COLO668 (cell line): ENCODE data around the gene LRRC25.
"Not testable (repeated sequence)": the region's sequence is repeated elsewhere in the genome, so short reads cannot be mapped to it uniquely, and the experiment has no call there.

Experiments
- DNase-seq: peaks from one replicate; lab custom pipeline; 2025; ENCODE audit not compliant: unreplicated experiment; lab: John Stamatoyannopoulos, UW

LRRC25 gene

DNA sequence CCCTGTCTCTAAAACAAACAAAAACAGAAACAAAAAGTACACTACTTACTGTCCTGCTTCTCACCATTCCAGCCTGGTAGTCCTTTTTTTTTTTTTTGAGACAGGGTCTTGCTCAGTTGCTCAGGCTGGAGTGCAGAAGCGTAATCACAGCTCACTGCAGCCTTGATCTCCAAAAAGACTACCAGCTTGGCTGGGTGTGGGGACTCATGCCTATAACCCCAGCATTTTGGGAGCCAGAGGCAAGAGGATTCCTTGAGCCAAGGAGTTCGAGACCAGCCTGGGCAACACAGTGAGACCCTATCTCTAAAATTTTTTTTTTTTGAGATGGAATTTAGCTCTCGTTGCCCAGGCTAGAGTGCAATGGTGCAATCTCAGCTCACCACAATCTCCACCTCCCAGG, 16.6 kb downstream of the LRRC25 start:
- DNase-seq, result no peak

DNA sequence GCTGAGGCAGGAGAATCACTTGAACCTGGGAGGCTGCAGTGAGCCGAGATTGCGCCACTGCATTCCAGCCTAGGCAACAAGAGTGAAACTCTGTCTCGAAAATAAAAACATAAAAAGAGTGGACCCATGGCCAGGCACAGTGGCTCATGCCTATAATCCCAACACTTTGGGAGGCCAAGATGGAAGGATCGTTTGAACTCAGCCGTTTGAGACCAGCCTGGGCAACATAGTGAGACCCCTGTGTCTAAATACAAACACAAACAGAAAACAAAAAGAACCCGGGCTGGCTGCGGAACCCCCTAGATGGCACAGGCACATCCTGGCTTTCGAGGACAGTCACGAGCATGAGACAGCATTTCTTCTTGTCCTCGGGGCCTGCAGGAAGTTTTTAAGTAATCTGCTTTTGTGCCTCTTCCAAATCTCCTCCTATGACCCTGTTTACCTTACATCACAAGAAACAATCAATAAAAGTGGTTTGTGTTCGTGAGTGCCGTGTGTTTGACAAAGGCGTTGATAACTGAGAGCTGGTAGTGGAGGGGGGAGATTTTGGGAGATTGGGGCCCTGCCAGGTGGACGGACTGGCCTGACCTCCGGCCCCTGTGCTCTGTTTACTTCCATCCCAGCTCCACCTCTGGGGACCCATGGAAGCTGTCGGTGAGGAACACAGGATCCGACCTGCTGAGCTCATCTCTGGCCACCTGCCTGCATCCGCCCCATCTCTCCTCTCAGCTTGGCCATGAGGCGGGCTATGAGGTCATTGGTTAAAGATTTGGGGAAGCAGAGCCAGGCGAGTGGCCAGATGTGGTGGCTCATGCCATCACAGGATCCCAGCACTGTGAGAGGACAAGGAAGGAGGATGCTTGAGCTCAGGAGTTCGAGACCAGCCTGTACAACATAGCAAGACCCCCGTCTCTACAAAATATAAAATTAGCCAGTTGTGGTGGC, 17.3 kb downstream of the LRRC25 start:
- DNase-seq, result peak; percentile 93

GRCh38 chr19:18377026-18377425, 20.4 kb downstream of the LRRC25 start:
- DNase-seq, result peak; percentile 24

- peak; percentile 84 for DNase-seq
These were observed 23.4 kb downstream of the LRRC25 start for GRCh38 chr19:18373892-18374629.

- no peak for DNase-seq
These were observed 24.0 kb downstream of the LRRC25 start for GRCh38 chr19:18373407-18373891.

GRCh38 chr19:18368504-18369222, 28.8 kb downstream of the LRRC25 start:
- no peak for DNase-seq

GRCh38 chr19:18366021-18366435, 31.4 kb downstream of the LRRC25 start:
- DNase-seq, result no peak

GRCh38 chr19:18364826-18365528, 32.4 kb downstream of the LRRC25 start:
- DNase-seq, result peak; percentile 55

DNA sequence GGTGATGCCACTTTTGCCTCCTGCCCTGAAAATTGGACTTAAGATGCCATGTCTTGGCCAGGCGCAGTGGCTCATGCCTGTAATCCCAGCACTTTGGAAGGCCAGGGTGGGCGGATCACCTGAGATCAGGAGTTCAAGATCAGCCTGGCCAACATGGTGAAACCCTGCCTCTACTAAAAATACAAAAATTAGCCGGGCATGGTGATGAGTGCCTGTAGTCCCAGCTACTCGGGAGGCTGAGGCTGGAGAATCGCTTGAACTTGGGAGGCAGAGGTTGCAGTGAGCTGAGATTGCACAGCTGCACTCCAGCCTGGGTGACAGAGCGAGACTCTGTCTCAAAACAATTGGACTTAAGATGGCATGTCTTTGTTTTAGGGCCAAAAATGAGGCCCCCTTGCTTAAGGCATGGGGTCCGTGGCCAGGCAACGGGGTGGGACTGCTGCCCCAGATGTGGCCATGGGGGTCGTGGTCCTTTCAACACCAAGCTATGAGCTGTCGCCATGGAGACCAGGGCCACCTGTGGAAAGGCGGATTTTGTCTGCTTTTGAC, 33.1 kb downstream of the LRRC25 start:
- DNase-seq, result not testable (repeated sequence)

- DNase-seq, result no peak
These were observed 33.6 kb downstream of the LRRC25 start for GRCh38 chr19:18363787-18364186.

DNA sequence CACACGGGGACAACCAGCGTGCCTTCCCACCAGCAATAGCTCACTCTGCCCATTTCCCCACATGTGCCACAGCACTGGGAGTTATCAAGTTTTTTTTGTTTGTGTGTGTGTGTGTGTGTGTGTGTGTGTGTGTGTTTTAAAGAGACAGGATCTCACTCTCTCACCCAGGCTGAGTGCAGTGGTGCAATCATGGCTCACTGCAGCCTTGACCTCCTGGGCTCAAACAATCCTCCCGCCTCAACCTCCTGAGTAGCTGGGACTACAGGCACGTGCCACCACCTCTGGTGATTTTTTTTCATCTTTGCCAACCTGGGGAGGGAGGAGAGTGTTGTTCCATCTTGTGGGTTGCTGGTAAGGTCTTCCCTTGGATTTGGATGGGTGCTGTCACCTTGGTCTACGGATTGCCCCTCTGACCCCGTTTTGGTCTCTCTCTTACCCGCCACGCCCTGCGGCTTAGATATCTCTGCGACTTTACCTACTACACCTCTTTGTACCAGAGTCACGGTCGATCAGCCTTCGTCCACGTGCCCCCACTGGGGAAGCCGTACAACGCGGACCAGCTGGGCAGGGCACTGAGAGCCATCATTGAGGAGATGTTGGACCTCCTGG, 34.4 kb downstream of the LRRC25 start:
- DNase-seq, result no peak

DNA sequence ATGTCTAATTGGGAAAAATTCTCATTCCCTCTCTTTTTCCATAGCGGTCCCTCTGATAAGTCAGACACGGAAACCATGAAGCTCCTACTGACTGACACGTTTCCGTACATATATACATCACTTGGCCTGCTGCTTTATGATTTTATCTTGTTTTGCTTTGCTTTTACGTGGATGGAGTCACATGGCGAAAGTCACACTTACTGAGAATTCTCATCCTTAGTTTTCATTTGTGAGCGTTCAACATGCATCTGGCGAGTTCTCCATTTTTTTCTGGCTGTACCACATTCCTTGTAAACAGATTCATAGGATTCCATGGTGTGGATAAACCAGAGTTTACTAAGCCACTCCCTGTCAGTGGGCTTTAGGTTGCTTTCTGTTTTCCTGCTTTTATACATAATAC, 35.8 kb downstream of the LRRC25 start:
- DNase-seq, result no peak

DNA sequence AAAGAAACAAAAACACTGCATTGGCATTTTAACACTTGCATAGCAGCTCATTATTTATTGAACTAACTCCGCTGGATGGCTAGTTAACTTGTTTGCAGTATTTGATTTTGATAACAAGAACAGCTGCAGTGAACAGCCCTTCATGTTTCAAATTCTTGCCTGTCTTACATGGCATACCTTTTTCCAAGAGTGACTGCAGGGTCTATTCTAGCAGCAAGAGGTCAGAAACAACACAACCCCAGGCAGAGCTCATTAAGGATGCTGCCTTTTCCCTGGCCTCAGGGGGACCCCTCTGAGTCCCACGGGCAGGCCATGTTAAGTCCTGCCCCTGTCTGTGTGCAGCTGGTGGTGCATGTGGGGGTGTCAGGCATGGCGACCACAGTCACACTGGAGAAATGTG, 40.4 kb downstream of the LRRC25 start:
- DNase-seq, result no peak

GRCh38 chr19:18354743-18355142, 42.7 kb downstream of the LRRC25 start:
- not testable (repeated sequence) for DNase-seq

GRCh38 chr19:18353378-18354005, 43.9 kb downstream of the LRRC25 start:
- no peak for DNase-seq

DNA sequence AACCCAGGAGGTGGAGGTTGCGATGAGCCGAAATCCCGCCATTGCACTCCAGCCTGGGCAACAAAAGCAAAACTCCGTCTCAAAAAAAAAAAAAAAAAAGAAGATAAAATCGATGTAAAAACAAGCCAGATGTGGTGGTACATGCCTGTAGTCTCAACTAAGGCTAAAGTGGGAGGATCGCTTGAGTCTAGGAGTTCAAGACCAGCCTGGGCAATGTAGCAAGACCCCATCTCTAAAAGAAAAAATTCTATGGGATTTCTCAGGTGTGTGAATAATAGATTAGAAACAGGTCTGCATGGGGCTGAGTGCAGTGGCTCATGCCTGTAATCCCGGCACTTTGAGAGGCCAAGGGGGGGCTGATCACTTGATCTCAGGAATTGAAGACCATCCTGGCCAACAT, 45.9 kb downstream of the LRRC25 start:
- no peak for DNase-seq

GRCh38 chr19:18350490-18350889, 46.9 kb downstream of the LRRC25 start:
- DNase-seq, result no peak

DNA sequence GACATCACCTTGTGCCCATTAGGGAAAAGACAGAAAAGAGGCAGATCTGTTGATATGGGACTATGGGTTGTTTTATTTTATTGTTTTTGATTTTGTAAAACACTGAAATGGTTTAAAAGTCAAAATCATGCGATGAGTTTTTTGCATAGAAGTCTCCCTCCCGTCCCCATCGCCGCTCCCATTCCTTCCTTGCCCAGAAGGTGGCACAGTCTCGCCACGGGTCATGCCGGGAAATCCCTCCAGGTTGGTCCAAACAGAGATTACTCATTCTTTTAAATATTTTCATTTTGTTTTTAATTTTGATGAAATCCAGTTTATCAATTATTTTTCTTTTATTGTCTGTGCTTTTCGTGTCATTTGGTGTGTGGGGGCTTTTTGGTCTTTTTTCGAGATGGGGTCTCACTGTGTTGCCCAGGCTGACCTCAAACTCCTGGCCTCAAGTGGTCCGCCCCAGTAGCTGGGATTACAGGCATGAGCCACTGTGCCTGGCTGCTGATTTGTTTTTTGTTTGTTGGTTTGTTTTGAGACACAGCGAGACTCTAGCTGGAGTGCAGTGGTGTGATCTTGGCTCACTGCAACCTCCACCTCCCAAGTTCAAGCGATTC, 47.8 kb downstream of the LRRC25 start:
- peak; percentile 49 for DNase-seq

DNA sequence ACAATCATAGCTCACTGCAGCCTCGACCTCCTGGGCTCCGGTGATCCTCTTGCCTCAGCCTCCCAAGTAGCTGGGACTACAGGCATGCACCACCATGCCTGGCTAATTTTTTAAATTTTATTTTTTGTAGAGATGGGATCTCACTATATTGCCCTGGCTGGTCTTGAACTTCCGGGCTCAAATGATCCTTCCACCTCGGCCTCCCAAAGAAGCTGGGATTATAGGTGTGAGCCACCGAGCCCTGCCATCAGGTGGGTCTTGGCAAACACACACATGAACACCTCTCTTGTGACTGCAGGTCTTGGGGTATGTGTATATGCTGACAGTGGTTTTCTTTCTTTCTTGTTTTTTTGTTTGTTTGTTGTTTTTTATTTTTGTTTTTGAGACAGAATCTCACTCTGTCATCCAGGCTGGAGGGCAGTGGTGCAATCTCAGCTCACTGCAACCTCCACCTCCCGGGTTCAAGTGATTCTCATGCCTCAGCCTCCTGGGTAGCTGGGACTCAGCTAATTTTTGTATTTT, 48.5 kb downstream of the LRRC25 start:
- DNase-seq, result not testable (repeated sequence)
